GM23338 (cell line): Measurements from ENCODE around the gene PGLYRP2. TPM values are rescaled to one million over a fixed set of nuclear protein-coding genes. Genes with fewer than 3 reads are reported as not detected.

Source experiments
- ATAC-seq: fragments of 200-7000 bp; cut with Tn5 transposase; 3 replicates; pipeline ENCODE4 v1.9.1; 2020
- DNase-seq: peaks from one replicate; pipeline ENCODE4 v3.0.0-alpha.2; 2015; ENCODE audit warnings: low spot score
- H2AFZ ChIP-seq: fragments of 200-600 bp; sonication (generic); 2 replicates; pipeline ENCODE4 v1.8.0; 2016; ENCODE audit warnings: antibody characterized with exemption, mild to moderate bottlenecking, moderate library complexity
- H3F3A ChIP-seq: fragments of 200-600 bp; sonication (generic); replicated peaks from 2 replicates; pipeline ENCODE4 v1.8.0; 2017; ENCODE audit warnings: antibody characterized with exemption, mixed run types, low read depth
- H3K27ac ChIP-seq: fragments of 200-600 bp; sonication (generic); 2 replicates; pipeline ENCODE4 v1.6.1; 2016; ENCODE audit warnings: low read depth
- H3K27me3 ChIP-seq: fragments of 200-600 bp; sonication (generic); 2 replicates; pipeline ENCODE4 v1.8.0; 2016; ENCODE audit warnings: mild to moderate bottlenecking, mixed run types, moderate library complexity; ENCODE audit not compliant: insufficient read depth
- H3K36me3 ChIP-seq: fragments of 200-600 bp; sonication (generic); 2 replicates; pipeline ENCODE4 v1.8.0; 2016; ENCODE audit warnings: mild to moderate bottlenecking; ENCODE audit not compliant: insufficient read depth
- H3K4me1 ChIP-seq: fragments of 200-600 bp; sonication (generic); 2 replicates; pipeline ENCODE4 v1.8.0; 2016; ENCODE audit warnings: mild to moderate bottlenecking, moderate library complexity; ENCODE audit not compliant: insufficient read depth
- H3K4me2 ChIP-seq: fragments of 200-600 bp; sonication (generic); 2 replicates; pipeline ENCODE4 v1.7.1; 2017; ENCODE audit warnings: mixed run types
- H3K4me3 ChIP-seq: fragments of 200-600 bp; sonication (generic); 2 replicates; pipeline ENCODE4 v1.6.1; 2016; ENCODE audit warnings: mixed run types
- H3K79me2 ChIP-seq: fragments of 200-600 bp; sonication (generic); replicated peaks from 2 replicates; pipeline ENCODE4 v1.8.0; 2017; ENCODE audit warnings: mild to moderate bottlenecking; ENCODE audit not compliant: insufficient read depth
- H3K9me2 ChIP-seq: fragments of 200-600 bp; sonication (generic); 2 replicates; pipeline ENCODE4 v1.8.0; 2017; ENCODE audit not compliant: insufficient read depth
- H4K20me1 ChIP-seq: fragments of 200-600 bp; sonication (generic); replicated peaks from 2 replicates; pipeline ENCODE4 v1.8.0; 2017; ENCODE audit warnings: mild to moderate bottlenecking; ENCODE audit not compliant: insufficient read depth
- H3K27ac Mint-ChIP-seq: 2 replicates; pipeline ENCODE4 v1.8.0; 2020; ENCODE audit warnings: inconsistent platforms, mild to moderate bottlenecking, moderate library complexity, mixed read lengths
- H3K27me3 Mint-ChIP-seq: 3 replicates; pipeline ENCODE4 v1.8.0; 2022; ENCODE audit warnings: low read depth, mild to moderate bottlenecking, moderate library complexity, mixed read lengths, inconsistent platforms; ENCODE audit not compliant: insufficient read depth, poor library complexity
- H3K36me3 Mint-ChIP-seq: 3 replicates; pipeline ENCODE4 v1.8.0; 2021; ENCODE audit warnings: low read depth, mild to moderate bottlenecking, inconsistent platforms, moderate library complexity, mixed read lengths
- H3K4me1 Mint-ChIP-seq: 3 replicates; pipeline ENCODE4 v1.8.0; 2020; ENCODE audit warnings: mild to moderate bottlenecking, inconsistent platforms, mixed read lengths
- H3K4me3 Mint-ChIP-seq: 3 replicates; pipeline ENCODE4 v1.8.0; 2021; ENCODE audit warnings: moderate library complexity, mild to moderate bottlenecking, inconsistent platforms, mixed read lengths
- H3K9me3 Mint-ChIP-seq: 3 replicates; pipeline ENCODE4 v1.8.0; 2020; ENCODE audit warnings: moderate library complexity, mild to moderate bottlenecking, inconsistent platforms, mixed read lengths
- EZH2 ChIP-seq: fragments of 200-600 bp; sonication (generic); IDR thresholded peaks from one replicate; pipeline ENCODE4 v1.8.0; 2017; ENCODE audit warnings: antibody characterized with exemption, mild to moderate bottlenecking, low read depth; ENCODE audit not compliant: unreplicated experiment
- ZNF114 ChIP-seq: fragments of 250-450 bp; sonication (Bioruptor Pico); IDR thresholded peaks from 2 replicates; pipeline ENCODE4 v1.5.0; 2020; ENCODE audit warnings: mild to moderate bottlenecking, moderate library complexity
- polyA plus RNA-seq: library from polyadenylated mRNA; unstranded; fragments of >200 nt; fragmentation: Nextera tagmentation; extraction: Ambion mirVana; gene quantifications from 2 replicates; pipeline ENCODE4 v1.2.1, GENCODE V29; 2016
- total RNA-seq: library from RNA; depleted of rRNA; stranded (reverse); fragments of >200 nt; shearing (Covaris generic); gene quantifications from 2 replicates; pipeline ENCODE4 v1.2.3, GENCODE V29; 2014
- TF ChIP-seq, protein P1 (sequence below): fragments of 250-450 bp; sonication (Bioruptor Pico); IDR thresholded peaks from 2 replicates; pipeline ENCODE4 v1.5.0; 2020; ENCODE audit warnings: mild to moderate bottlenecking, moderate library complexity

PGLYRP2 gene
- total and polyA plus RNA-seq, 2 experiments from 2014 or later, result not detected

DNA sequence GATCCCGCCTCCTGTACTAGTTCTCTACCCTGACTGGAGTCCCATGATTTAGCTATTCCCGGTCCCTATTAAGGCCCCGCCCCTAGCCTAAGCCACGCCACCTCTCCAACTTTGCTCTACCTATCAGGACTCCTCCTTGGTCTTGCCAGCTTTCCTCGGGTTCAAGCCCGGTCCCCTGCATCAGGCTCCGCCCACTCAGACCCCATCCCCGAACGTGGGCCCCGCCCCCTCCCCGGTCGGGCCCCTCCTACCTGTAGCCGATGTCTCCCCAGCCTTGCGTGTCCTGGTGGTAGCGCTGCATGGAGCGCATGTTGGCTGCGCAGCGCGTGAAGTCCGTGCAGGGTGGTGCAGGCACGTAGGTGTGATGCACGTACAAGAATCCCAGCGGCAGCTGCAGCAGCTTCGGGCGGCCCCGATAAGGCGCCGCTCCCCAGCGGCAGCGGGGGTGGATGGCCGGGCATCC is 7.6 kb downstream of the PGLYRP2 start:
- Histone ChIP-seq H3K27ac (no peak overlapping the region), H3K4me3 (no peak overlapping the region), H3K79me2 (no peaks in the 10 kb centered on the region), H4K20me1 (no peaks in the 10 kb centered on the region), H3K4me1 (no peaks in the 10 kb centered on the region), H2AFZ (no peak overlapping the region), H3K36me3 (no peaks in the 10 kb centered on the region), H3K4me2 (no peak overlapping the region), H3K9me2 (no peaks in the 10 kb centered on the region), H3K27me3 (peaks cover 42% of the 10 kb centered on the region), H3F3A (no peaks in the 10 kb centered on the region; the same call in 1 of the 2 replicates)
- H3K4me1 Mint-ChIP-seq, result peaks cover 5% of the 10 kb centered on the region; the same call in 1 of the 3 replicates
- DNase-seq (peak; percentile 41), ATAC-seq (no peak; the same call in 2 of the 3 replicates)
- H3K27me3 Mint-ChIP-seq, result peaks cover 39% of the 10 kb centered on the region
- no peak overlapping the region for H3K27ac Mint-ChIP-seq
- H3K9me3 Mint-ChIP-seq, result peaks cover 48% of the 10 kb centered on the region
- no peak overlapping the region for H3K4me3 Mint-ChIP-seq
- TF ChIP-seq ZNF114, result no peak
- peaks cover 10% of the 10 kb centered on the region; the same call in 2 of the 3 replicates for H3K36me3 Mint-ChIP-seq

DNA sequence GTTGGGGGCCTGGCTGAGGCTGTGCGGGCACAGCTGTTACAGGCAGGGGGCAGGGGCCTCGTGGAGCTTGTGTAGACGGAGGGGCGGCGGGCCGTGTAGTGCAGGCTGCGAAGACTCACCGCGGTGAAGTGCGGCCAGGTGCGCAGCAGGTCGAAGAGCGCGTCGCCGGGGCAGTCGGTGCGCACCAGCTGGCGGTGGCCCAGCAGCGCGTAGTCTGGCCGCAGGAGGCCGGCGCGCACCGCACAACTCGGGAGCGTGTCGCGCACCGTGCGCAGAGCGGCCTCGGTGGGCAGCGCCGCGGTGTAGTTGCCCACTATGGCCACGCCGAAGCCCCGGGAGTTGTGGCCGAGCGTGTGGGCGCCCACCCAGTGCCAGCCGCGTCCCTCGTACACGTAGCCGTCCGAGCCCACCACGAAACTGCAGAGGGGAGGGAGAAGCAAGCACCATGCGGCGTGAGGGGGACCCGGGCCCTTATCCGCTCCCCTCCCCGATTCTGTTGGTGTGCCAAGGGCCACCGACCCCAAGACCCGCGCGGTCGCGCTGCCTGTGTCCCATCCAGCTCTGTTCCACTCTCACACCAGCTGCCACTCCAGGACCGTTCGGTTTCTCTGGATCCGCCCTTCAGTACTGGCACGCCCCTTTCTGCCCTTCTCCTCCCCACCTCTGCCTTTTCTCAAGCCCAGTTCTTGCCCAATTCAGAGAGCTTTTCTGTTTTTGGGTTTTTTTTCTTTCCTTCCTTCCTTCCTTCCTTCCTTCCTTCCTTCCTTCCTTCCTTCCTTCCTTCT is 9.6 kb downstream of the PGLYRP2 start:
- Histone ChIP-seq H4K20me1 (no peaks in the 10 kb centered on the region), H3K4me3 (peak overlapping the region; percentile 71), H3K27ac (no peak overlapping the region), H3K4me2 (peak overlapping the region; percentile 84), H3F3A (no peaks in the 10 kb centered on the region; the same call in 1 of the 2 replicates), H3K4me1 (no peaks in the 10 kb centered on the region), H2AFZ (peak overlapping the region; percentile 92; the same call in 1 of the 2 replicates), H3K79me2 (no peaks in the 10 kb centered on the region), H3K27me3 (peaks cover 51% of the 10 kb centered on the region), H3K9me2 (no peaks in the 10 kb centered on the region), H3K36me3 (no peaks in the 10 kb centered on the region)
- TF ChIP-seq, protein P1, sequence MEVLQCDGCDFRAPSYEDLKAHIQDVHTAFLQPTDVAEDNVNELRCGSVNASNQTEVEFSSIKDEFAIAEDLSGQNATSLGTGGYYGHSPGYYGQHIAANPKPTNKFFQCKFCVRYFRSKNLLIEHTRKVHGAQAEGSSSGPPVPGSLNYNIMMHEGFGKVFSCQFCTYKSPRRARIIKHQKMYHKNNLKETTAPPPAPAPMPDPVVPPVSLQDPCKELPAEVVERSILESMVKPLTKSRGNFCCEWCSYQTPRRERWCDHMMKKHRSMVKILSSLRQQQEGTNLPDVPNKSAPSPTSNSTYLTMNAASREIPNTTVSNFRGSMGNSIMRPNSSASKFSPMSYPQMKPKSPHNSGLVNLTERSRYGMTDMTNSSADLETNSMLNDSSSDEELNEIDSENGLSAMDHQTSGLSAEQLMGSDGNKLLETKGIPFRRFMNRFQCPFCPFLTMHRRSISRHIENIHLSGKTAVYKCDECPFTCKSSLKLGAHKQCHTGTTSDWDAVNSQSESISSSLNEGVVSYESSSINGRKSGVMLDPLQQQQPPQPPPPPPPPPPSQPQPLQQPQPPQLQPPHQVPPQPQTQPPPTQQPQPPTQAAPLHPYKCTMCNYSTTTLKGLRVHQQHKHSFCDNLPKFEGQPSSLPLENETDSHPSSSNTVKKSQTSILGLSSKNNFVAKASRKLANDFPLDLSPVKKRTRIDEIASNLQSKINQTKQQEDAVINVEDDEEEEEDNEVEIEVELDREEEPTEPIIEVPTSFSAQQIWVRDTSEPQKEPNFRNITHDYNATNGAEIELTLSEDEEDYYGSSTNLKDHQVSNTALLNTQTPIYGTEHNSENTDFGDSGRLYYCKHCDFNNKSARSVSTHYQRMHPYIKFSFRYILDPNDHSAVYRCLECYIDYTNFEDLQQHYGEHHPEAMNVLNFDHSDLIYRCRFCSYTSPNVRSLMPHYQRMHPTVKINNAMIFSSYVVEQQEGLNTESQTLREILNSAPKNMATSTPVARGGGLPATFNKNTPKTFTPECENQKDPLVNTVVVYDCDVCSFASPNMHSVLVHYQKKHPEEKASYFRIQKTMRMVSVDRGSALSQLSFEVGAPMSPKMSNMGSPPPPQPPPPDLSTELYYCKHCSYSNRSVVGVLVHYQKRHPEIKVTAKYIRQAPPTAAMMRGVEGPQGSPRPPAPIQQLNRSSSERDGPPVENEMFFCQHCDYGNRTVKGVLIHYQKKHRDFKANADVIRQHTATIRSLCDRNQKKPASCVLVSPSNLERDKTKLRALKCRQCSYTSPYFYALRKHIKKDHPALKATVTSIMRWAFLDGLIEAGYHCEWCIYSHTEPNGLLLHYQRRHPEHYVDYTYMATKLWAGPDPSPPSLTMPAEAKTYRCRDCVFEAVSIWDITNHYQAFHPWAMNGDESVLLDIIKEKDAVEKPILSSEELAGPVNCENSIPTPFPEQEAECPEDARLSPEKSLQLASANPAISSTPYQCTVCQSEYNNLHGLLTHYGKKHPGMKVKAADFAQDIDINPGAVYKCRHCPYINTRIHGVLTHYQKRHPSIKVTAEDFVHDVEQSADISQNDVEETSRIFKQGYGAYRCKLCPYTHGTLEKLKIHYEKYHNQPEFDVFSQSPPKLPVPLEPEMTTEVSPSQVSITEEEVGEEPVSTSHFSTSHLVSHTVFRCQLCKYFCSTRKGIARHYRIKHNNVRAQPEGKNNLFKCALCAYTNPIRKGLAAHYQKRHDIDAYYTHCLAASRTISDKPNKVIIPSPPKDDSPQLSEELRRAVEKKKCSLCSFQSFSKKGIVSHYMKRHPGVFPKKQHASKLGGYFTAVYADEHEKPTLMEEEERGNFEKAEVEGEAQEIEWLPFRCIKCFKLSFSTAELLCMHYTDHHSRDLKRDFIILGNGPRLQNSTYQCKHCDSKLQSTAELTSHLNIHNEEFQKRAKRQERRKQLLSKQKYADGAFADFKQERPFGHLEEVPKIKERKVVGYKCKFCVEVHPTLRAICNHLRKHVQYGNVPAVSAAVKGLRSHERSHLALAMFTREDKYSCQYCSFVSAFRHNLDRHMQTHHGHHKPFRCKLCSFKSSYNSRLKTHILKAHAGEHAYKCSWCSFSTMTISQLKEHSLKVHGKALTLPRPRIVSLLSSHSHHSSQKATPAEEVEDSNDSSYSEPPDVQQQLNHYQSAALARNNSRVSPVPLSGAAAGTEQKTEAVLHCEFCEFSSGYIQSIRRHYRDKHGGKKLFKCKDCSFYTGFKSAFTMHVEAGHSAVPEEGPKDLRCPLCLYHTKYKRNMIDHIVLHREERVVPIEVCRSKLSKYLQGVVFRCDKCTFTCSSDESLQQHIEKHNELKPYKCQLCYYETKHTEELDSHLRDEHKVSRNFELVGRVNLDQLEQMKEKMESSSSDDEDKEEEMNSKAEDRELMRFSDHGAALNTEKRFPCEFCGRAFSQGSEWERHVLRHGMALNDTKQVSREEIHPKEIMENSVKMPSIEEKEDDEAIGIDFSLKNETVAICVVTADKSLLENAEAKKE (CRISPR knock-in tag), result no peak
- peak; percentile 31 for TF ChIP-seq EZH2
- peaks cover 39% of the 10 kb centered on the region for H3K27me3 Mint-ChIP-seq
- peak overlapping the region; percentile 68 for H3K4me3 Mint-ChIP-seq
- H3K27ac Mint-ChIP-seq, result no peak overlapping the region
- H3K9me3 Mint-ChIP-seq, result peaks cover 33% of the 10 kb centered on the region
- no peaks in the 10 kb centered on the region for H3K36me3 Mint-ChIP-seq
- H3K4me1 Mint-ChIP-seq, result peaks cover 5% of the 10 kb centered on the region; the same call in 1 of the 3 replicates
- peak; percentile 74 for DNase-seq
- ATAC-seq, result peak; percentile 94
